ENCODE data around the gene MERTK.
A peak's percentile ranks its signal among the peaks of the same experiment; 100 is the strongest.
"Not testable (repeated sequence)": the region's sequence is repeated elsewhere in the genome, so short reads cannot be mapped to it uniquely, and the experiment has no call there.

Gene MERTK

DNA sequence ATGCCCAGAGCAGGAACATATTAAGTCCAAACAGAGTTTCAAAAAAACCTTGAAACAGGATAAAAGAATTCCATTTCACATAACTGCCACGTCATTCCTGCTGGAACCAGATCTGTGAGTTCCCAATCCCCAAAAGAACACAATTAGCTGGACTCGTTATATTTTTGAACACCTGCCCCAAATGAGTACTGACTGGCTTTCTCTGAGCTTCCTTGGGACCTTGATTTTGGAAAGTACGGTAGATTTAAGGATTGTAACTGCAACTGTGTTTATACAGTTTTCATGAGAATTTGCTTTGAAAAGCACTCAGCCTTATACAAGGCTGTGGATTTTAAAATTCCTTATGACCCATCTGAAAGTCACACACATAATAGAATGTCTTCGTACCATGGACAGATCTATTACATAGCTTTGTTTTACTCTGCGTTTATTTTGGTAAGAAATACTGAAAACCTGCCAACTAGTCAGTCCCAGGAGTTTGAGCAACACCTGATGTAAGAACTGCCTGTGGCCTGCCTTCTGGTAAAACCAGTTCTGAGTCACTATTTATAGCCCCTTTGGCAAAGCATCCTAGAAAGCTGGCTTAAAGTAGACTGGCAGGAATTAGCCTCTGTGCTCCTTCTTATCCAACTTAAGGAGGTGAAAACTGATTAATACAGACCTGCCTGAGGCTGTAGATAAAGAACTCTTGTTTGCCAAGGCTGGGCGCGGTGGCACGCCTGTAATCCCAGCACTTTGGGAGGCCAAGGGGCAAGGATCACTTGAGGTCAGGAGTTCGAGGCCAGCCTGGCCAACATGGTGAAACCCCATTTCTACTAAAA, 48.1 kb downstream of the MERTK start:
- peak; percentile 75 for DNase-seq

DNA sequence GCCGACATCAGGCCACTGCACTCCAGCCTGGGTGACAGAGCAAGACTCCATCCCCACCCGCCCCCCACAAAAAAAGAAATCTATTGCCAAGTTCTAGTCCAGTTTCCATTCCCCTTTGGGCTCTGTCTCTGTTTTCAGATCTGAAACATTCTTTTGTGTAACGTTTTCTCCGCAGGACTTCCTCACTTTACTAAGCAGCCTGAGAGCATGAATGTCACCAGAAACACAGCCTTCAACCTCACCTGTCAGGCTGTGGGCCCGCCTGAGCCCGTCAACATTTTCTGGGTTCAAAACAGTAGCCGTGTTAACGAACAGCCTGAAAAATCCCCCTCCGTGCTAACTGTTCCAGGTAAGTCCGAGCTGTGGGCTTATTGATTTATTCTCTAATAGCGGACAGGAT, 48.8 kb downstream of the MERTK start:
- no peak for DNase-seq

DNA sequence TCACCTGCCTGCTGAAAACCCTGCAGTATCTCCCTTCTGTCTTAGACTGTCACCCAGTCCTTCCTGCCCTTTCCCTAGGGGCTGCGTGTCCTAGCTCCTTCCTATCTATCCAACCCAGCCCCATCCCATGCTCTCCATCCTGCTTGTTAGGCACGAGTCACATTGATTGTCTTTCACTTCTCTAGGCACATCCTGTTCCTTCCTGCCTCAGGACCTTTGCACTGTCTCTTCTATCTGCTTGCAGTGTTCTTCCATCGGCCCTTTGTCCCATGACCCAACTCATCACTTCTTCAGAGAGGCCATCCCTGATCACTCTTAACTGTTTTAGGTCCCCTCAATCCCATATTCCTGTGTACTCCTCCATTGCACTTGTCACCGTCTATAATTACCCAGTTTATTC, 50.4 kb downstream of the MERTK start:
- DNase-seq = no peak

DNA sequence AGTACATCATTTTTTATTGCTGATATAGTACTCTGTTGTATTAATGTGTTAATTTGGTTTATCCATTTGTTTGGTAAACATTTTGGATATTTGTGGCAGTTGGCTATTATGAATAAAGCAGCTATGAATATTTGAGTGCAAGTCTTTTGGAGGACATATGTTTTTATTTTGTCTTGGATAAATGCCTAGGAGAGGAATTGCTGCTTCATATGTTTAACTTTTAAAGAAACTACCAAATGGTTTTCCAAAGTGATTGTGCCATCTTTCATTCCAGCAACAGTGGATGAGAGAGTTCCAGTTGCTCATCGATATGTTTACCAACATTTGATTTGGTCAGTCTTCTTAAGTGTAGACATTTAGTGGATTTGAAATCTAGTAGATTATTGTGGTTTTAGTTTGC, 51.8 kb downstream of the MERTK start:
- no peak for DNase-seq

DNA sequence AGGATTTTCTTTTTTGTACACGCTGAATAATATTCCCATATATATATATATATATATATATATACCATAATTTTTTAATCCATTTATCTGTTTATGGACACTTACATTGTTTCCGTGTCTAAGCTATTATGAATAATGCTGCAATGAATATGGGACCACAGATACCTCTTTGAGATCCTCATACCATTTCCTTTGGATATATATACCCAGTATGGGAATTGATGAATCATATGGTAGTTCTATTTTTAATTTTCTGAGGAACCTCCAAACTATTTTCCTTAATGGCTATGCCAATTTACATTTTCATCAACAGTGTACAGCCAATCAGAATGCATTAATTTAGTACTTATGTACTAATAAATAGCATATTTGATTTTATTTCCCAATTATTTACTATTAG, 53.1 kb downstream of the MERTK start:
- DNase-seq = no peak

DNA sequence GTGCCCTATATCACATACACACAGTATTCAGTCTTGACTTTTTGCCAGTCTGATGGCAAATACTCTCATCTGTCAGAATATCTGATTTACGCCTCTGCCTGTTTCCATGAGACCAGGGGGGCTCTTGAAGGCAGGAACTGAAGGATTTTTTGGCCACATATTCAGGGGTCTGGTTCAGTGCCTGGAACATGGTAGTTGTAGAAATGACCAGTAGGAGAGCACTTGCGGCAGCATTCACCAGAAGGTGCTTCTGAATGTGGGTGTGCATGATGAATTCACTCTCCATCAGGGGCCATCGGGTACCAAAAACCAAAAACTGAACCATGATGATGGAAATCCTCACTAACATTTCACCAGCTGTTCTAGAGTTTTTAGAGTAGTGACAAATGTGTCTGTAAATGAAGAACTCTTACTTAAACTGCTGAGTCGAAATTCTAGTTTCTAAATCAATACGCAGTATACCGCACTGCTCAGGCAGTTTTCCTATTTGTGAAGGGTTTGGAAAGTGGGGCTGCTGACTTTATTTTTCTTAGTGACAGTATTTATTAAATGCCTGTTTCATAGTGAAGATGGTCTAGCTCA, 54.6 kb downstream of the MERTK start:
- DNase-seq = no peak

DNA sequence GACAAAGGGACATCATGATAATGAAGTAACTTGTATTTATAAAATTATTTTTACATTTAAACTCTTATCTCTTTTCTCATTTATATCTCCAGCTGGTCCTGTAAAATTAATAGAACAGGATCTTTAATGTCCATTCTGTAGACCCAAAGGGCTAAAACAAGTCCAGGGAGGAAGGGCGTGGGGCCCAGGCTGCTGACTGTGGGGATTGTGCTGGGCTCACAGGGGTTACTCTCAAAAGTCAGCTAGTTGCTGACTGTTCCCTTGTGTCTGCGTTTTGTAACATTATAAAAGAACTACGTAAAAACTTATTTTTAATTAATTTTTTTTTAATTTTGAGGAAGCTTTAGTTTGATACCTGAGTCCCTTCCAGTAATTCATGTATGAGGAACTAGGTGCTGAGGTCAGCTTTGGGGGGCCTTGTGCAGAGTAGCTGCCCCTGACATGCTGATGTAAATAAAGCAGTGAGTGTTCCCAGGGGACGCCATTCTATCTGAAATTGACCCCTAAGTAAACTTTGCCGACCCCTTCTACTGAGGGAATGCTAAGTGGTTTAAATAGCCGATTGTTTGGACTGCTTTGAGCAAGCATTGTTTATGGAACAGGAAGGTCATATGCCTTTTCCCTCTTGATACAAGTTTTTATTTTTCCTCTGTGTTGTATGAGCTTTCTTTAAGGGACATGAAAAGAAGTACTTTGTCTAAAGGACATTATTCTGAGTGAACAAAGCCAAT, 56.4 kb downstream of the MERTK start:
- no peak for DNase-seq

DNA sequence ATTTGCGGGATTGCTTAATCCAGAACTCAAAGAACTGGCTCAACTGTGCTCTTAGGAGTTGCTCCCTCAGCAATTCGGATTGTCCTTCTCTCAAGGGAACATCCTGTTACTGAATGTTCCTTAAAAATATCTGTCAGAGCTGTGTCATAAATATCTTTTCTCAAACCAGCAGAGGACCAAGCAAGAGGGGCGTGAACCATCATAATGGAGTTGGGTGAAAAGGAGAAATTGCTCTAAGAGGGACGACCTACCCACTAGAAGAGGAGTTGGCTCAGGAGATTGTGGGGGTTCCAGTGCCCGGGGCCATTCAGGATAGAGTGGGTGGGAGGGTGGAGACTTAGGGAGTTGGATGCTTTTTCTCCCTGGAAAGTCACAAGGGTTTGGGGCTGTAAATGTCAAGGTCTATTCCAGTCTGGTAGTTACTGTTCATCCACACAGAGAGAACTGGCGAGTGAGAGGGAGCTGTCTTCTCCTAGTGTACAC, 59.5 kb downstream of the MERTK start:
- no peak for DNase-seq

DNA sequence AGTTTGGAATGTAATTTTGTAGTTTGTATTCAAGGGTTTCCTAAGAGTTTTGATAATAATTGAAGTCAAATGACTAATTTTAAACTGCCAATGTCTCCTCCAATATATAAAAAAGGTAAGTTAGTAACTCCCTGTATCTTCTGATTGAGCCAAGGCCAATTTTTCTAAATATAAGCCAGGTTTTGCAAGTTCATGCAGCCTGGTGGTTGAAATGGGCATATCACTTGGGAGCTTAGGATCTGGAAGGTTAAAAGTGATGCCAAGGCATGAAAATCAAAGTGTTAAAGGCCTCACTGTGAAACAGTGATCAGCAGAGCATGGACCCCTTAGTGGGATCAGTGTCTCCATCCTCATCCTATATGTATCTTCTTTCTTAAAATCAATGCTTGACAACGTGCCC, 60.5 kb downstream of the MERTK start:
- no peak for DNase-seq

DNA sequence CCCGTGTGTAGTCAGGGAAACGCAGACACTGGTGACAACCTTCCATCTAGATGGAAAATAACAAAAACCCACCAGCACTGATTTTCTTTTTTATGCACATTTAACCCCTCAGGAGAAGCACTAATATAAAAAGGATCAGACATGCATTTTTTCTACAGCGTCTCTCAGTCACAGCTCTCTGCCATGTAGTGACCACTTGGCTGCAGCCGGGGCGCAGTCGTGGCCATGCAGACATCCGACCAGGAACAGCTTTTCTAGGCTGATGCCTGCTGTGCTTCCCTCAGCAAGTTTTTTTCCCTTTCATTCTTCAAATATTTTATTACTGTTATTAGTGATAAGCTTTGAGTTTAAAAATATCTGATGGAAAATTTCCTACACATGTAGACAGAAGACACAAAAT, 63.3 kb downstream of the MERTK start:
- no peak for DNase-seq

DNA sequence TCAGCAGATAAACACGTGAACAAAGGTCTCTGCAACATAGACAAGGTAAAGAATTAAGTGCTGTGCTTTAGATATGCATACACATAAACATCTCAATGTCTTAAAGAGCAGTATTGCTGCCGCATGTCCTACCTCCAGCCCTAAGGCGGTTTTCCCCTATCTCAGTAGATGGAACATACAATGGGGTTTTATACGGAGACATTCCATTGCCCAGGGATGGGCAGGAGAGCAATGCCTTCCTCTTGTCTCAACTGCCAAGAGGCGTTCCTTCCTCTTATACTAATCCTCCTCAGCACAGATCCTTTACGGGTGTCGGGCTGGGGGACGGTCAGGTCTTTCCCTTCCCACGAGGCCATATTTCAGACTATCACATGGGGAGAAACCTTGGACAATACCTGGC, 64.7 kb downstream of the MERTK start:
- not testable (repeated sequence) for DNase-seq

DNA sequence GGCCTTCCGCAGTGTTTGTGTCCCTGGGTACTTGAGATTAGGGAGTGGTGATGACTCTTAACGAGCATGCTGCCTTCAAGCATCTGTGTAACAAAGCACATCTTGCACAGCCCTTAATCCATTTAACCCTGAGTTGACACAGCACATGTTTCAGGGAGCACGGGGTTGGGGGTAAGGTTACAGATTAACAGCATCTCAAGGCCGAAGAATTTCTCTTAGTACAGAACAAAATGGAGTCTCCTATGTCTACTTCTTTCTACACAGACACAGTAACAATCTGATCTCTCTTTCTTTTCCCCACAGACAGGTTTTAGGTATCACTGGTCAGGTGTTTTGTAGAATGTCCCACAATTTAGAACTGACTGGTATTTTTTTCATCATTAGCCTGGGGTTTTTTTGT, 65.1 kb downstream of the MERTK start:
- not testable (repeated sequence) for DNase-seq

DNA sequence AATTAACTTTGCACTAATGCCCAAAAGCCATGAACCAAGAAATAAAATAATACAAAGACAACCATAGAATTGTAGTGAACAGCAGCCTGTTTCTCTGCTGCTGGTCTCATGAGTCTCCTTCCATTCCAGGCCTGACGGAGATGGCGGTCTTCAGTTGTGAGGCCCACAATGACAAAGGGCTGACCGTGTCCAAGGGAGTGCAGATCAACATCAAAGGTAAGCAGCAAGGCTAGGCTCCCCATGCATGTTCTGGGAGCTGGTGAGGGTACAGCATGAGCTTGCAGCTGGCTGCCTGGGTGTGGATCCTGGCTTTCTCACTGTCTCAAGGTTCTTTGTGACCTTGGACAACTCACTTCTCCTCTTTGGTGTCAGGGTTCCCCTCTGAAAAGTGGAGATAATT, 66.7 kb downstream of the MERTK start:
- DNase-seq = no peak

DNA sequence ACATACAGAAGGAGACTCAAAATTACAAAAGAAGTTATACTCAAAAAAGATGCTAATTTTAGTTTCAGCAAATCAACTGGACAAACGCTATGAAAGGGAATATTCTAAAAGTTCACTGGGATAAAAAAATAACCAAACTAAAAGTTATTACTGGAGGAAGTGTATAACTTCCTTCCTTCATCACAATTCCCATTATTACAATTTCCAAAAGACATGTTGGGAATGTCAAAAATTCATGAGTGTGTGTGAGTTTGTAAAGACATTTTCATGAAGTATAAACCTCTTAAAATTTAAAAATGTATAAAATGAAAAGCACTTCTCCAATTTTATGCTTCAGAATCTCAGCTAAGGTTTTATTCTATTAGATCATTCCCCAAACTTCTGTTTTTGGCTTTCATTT, 67.8 kb downstream of the MERTK start:
- DNase-seq = no peak

DNA sequence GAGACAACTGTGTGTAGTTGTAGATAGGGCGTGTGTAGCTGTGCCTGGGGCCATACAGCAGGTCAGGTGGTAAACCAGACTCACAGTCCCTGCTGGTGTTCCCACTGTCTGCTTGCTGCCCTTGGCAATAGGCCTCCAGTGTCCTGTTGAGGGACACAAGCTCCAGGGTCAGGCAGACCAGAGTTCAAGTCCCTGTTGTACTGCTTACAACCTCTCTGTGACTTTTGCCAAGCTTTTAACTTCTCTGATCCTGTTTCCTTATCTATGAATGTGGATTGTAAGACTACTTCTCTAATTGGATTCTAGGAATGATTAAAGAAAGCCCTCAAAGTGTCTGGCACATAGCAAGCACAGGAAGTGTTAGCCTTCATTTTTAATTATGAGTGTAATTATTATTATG, 68.6 kb downstream of the MERTK start:
- no peak for DNase-seq

DNA sequence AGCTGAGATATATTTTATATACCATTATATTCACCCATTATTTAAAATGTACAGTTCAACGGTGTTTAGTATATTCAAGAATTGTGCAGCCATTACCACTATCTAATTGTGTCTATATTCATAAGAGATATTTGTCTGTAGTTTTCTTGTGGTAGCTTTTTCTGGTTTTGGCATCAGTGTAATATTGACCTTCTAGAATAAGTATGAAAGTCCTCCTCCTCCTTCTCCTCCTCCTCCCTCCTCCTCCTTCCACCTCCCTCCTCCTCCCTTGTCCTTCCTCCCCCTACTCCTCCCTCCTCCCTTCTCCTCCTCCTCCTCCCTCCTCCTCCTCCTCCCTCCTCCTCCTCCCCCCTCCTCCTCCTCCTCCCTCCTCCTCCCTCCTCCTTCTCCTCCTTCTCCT, 72.0 kb downstream of the MERTK start:
- DNase-seq = no peak

DNA sequence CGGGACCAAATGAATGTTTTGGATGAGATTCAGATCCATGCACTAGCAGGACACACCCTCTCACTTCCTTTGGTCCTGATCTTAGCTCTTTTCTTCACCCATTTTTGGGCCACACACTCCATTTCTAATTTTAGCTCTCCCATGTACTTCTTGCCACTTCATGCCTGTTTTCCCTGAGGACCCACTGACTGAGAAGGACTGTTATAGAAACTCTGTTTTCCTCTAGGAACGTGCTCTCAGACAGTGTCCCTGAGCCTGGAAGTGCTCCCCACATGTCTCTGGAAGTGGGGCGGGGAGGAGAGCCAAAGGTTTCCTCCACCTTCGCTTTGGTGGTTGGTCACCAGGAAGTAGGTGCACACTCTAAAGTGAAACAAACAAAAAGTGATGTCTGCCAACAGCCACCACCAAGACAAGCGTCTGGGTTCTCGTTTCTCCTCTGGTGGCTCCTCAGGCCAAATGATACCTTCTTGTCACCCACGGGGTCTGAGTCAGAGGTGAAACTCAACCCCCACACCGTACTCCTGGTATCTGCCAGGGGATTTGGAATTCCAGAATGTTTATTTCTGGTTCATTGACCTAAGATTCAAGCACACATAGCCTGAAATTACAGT, 74.7 kb downstream of the MERTK start:
- DNase-seq = no peak

DNA sequence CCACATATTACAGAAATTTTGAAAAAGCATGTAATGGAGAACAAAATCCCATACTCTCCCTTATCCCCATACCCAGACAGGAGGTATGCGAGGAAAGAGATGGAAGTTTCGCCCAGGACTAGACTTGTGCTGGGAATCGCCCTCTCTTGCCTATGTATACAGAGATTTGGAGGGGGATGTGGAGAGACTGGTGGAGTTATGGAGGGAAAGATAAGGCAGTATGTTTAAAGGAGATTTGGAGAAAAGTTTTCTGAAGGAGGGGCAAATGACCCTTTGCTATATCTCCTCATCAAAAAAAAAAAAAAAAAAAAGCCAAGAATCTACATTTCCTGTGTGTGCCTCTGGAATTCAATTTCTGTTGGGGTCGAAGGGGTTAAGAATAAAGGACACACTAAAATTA, 75.3 kb downstream of the MERTK start:
- DNase-seq = no peak

DNA sequence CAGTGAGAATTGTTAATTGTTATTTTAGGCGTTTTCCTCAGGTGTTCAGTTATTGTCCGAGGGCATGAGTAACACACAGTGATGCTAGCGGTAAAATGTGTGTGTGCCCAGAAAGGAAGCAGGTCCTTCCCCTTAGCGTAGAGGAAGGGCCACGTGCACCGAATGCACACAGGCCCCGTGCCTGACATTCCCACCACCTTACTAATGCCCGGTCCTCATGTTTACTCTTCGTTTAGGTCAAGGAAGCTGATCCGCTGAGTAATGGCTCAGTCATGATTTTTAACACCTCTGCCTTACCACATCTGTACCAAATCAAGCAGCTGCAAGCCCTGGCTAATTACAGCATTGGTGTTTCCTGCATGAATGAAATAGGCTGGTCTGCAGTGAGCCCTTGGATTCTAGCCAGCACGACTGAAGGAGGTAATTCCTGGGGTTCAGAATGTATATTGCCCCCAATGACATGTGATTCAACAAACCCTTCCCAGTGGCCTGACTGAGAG, 76.7 kb downstream of the MERTK start:
- no peak for DNase-seq

DNA sequence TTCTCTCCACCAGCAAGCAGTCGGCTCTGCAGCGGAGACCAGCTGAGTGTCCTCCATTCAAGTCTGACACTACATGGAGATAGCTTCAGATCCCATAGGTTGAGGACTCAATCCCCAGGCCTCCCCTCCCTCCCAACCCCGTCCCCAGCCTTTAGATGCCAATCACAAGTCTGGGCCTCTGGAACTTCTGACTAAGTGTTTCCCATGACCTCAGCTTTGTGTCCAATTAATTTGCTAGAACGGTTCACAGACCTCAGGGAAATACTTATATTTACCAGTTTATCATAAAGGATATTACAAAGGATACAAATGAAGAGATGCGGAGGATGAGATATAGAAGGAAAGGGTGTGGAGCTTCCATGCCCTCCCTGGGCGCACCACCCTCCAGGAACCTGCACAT, 77.4 kb downstream of the MERTK start:
- no peak for DNase-seq

DNA sequence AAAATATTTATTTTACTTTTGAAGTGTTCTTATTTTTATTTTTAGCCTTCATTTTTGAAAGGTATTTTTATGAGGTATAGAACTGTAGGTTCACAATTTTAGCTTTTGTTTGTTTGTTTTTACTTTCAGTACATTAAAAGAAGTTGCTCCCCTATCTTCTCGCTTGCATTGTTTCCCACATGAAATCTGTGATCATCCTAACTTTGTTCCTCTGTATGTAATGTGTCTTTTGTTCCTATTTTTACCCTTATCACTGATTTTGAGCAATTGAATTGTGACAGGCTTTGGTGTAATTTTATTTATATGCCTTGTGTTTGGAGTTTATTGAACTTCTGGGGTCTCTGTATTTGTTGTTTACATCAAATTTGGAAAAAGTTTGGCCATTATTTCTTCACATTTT, 78.8 kb downstream of the MERTK start:
- no peak for DNase-seq

DNA sequence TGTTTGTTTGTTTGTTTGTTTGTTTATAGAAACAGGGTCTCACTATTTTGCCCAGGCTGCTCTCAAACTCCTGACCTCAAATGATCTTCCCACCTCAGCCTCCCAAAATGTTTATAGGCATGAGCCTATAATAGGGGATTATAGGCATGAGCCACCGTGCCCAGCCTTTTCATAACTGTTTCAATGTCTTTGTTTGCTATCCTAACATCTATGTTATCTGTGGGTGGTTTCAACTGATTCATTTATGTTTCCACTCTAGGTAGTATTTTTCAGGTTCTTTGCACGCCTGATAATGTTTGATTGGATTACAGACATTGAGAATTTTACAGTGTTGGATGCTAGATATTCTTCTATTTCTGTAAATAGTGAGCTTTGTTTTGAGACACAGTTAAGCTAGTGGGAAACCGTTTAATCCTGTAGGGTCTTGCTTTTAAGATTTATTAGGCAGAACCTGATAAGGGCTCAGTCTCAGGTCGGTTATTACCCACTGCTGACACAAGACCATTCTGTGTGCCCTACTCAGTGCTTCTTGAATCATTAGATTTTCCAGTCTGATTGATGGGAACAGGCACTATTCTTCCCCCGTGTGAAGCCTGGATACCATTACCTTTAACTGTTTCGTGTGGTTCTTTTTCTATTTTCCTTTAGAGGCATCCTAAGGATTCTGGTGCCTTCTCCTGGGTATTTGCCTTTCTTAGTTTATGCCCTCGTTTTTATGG, 80.2 kb downstream of the MERTK start:
- no peak for DNase-seq

DNA sequence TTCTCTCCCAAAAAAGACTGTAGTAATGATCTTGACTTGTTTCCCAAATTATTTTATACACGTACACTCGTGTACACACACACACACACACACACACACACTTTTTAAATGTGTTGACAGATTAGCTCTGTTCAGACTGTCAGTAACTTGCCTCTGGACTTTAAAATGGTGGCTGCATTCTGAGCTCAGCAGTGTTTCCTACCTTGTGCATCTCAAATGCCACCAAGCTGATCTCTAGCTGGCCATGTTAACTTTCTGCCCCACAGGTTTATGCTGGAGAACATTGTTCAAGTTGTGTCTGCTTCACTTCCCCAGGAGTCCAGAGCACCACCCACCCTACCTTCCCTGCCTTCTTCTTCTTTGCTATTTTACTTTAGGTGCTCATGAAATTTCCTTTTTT, 83.3 kb downstream of the MERTK start:
- no peak for DNase-seq

Data from NCI-H2029 (cell line).